Measurements from ENCODE around the gene DRAM1.

DRAM1 gene

DNA sequence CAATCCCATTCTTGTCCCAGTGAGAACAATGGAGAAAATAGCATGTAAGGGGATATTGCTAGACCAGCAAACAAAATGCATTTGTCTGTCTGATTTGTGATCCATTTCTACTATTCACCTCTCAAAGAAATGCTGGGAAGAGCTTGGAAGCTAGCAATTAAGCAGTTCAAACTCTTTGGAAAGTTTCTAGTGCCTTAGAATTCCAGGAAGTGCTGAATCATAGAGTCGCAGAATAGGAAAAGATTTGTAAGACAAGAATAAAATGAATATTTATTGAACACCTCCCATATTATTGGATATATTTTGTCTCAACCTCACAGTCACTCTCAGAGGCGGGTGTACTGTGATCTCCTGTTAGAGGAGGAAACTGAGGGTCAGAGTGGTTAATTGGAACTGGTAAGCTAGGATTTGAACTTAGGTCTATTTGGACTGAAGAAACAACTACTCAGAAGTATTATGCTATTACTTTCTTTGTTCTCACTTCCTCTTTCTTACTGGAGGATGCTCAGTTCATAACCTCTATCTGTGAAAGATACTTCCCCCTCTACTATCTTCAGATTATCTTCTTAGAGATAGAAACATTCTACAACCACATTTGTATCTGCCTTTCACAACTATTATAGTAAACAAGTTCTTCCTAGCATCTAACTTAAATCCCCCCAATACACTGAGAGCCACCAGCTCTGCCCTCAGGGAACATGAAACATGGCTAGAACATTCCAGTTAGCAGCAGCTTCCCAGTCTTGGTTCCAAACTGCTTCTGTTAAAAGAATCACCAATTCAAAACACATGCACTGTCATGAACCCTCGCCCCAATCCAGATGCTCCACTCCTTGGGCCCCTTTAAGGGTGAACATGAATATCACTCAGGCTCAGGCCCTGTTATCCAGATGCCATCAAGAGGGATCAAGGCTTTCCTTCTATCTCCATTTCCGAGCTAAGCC, 64.2 kb downstream of the DRAM1 start:
- no peak for DNase-seq (ENCODE audit: low read depth)

- DNase-seq (ENCODE audit: low read depth), result no peak
These were observed 64.8 kb downstream of the DRAM1 start for GRCh38 chr12:101942250-101942605.

GRCh38 chr12:101945369-101946232, 68.2 kb downstream of the DRAM1 start:
- DNase-seq (ENCODE audit: low read depth), result no peak

- DNase-seq (ENCODE audit: low read depth), result no peak
These were observed 68.8 kb downstream of the DRAM1 start for GRCh38 chr12:101946233-101946611.

DNA sequence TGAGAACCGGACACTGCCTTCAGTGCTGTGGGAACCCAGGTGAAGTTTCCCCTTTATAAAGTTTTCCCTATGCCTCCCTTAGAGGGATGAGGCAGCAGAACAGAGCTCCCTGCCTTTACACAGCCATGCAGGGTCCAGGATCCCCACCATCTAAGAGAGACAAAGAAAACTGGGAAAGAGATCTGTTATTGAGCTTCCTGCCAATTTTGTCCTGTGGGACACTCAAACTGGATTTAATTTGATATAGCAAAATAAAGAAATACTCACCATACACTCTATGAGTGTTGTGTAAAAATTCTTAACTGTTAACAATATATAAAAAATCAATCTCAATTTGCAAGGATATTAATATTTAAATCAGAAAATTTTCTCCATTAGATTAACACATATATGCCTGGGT, 69.9 kb downstream of the DRAM1 start:
- no peak for DNase-seq (ENCODE audit: low read depth)

GRCh38 chr12:101948365-101948764, 71.0 kb downstream of the DRAM1 start:
- no peak for DNase-seq (ENCODE audit: low read depth)

- DNase-seq (ENCODE audit: low read depth), result no peak
These were observed 73.8 kb downstream of the DRAM1 start for GRCh38 chr12:101951002-101951670.

DNA sequence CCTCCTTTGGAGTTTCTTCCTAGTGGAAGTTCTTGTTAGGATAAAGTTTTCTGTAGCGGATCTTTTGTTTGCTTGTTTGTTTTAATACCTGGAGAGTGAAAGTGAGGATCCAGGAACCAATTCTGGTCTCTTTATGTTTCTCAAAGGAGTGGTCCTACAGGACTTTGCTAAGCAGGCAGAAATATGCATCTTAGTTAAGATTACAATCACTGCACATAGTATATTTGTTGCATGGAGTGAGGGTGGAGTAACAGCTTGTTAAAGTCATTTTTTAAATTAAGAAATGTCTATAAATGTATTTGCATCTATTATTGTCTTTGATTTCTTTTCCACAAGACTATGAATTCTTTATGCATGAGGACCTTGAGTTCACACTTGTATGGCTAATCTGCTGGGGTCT, 76.7 kb downstream of the DRAM1 start:
- no peak for DNase-seq (ENCODE audit: low read depth)

- no peak for DNase-seq (ENCODE audit: low read depth)
These were observed 77.3 kb downstream of the DRAM1 start for GRCh38 chr12:101954676-101955075.

GRCh38 chr12:101957252-101957959, 80.0 kb downstream of the DRAM1 start:
- no peak for DNase-seq (ENCODE audit: low read depth)

- no peak for DNase-seq (ENCODE audit: low read depth)
These were observed 82.2 kb downstream of the DRAM1 start for GRCh38 chr12:101959607-101960006.

- DNase-seq (ENCODE audit: low read depth), result no peak
These were observed 85.1 kb downstream of the DRAM1 start for GRCh38 chr12:101962486-101962885.

GRCh38 chr12:101963697-101964096, 86.3 kb downstream of the DRAM1 start:
- DNase-seq (ENCODE audit: low read depth), result no peak

GRCh38 chr12:101966496-101966895, 89.1 kb downstream of the DRAM1 start:
- no peak for DNase-seq (ENCODE audit: low read depth)

- no peak for DNase-seq (ENCODE audit: low read depth)
These were observed 90.1 kb downstream of the DRAM1 start for GRCh38 chr12:101967506-101967905.

- no peak for DNase-seq (ENCODE audit: low read depth)
These were observed 91.4 kb downstream of the DRAM1 start for GRCh38 chr12:101968770-101969169.

All from stimulated activated CD4-positive, alpha-beta T cell treated with anti-CD3 and anti-CD28 coated beads, Interleukin-2, amount 100 ng/mL, for 4 hours (primary cell).